OCI-LY1 (cell line): ENCODE data around the gene KCNK13.
"Not testable (repeated sequence)": the region's sequence is repeated elsewhere in the genome, so short reads cannot be mapped to it uniquely, and the experiment has no call there.

Experiments used
- H2AFZ ChIP-seq: fragments of 200-600 bp; sonication (generic), shearing (Covaris generic); 2 replicates; pipeline ENCODE4 v1.6.0; 2014; ENCODE audit warnings: antibody characterized with exemption, mild to moderate bottlenecking, low read length
- H3F3A ChIP-seq: fragments of 200-600 bp; sonication (generic), shearing (Covaris generic); 2 replicates; pipeline ENCODE4 v1.6.0; 2014; ENCODE audit warnings: mild to moderate bottlenecking, antibody characterized with exemption, low read length, moderate library complexity; ENCODE audit not compliant: insufficient read depth
- H3K27ac ChIP-seq: fragments of 200-600 bp; sonication (generic); 2 replicates; pipeline ENCODE4 v1.5.1; 2014; ENCODE audit warnings: low read length, mixed run types, mild to moderate bottlenecking, low read depth; ENCODE audit not compliant: poor library complexity, severe bottlenecking
- H3K27me3 ChIP-seq: fragments of 200-600 bp; sonication (generic); 2 replicates; pipeline ENCODE4 v1.6.0; 2014; ENCODE audit warnings: antibody characterized with exemption, mild to moderate bottlenecking, low read length, moderate library complexity; ENCODE audit not compliant: insufficient read depth
- H3K36me3 ChIP-seq: fragments of 200-600 bp; sonication (generic); 2 replicates; pipeline ENCODE4 v1.6.1; 2014; ENCODE audit warnings: mild to moderate bottlenecking, antibody characterized with exemption, low read length, moderate library complexity, mixed read lengths; ENCODE audit not compliant: insufficient read depth
- H3K4me1 ChIP-seq: fragments of 200-600 bp; sonication (generic); 2 replicates; pipeline ENCODE4 v1.5.1; 2014; ENCODE audit warnings: mild to moderate bottlenecking, low read length, moderate library complexity; ENCODE audit not compliant: insufficient read depth, severe bottlenecking
- H3K4me2 ChIP-seq: fragments of 200-600 bp; sonication (generic), shearing (Covaris generic); 2 replicates; pipeline ENCODE4 v1.6.1; 2014; ENCODE audit warnings: low read length
- H3K4me3 ChIP-seq: fragments of 200-600 bp; sonication (generic); 2 replicates; pipeline ENCODE4 v1.5.1; 2014; ENCODE audit warnings: low read length, low read depth, mild to moderate bottlenecking, mixed read lengths; ENCODE audit not compliant: poor library complexity, severe bottlenecking
- H3K79me2 ChIP-seq: fragments of 200-600 bp; shearing (Covaris generic); 2 replicates; pipeline ENCODE4 v1.6.1; 2016; ENCODE audit warnings: mixed run types, low read length, mixed read lengths; ENCODE audit not compliant: insufficient read depth
- H3K9ac ChIP-seq: fragments of 200-600 bp; sonication (generic), shearing (Covaris generic); 2 replicates; pipeline ENCODE4 v1.6.1; 2014; ENCODE audit warnings: mild to moderate bottlenecking, low read length, mixed read lengths
- H3K9me2 ChIP-seq: fragments of 200-600 bp; sonication (generic), shearing (Covaris generic); 2 replicates; pipeline ENCODE4 v1.6.1; 2014; ENCODE audit warnings: low read depth, mild to moderate bottlenecking, low read length, mixed read lengths
- H3K9me3 ChIP-seq: fragments of 200-600 bp; shearing (Covaris generic); 2 replicates; pipeline ENCODE4 v1.6.1; 2014; ENCODE audit warnings: low read length, mixed read lengths
- H4K20me1 ChIP-seq: fragments of 200-600 bp; sonication (generic), shearing (Covaris generic); 2 replicates; pipeline ENCODE4 v1.6.0; 2016; ENCODE audit warnings: mild to moderate bottlenecking, low read length; ENCODE audit not compliant: insufficient read depth
- EZH2 ChIP-seq: fragments of 200-600 bp; sonication (generic), shearing (Covaris generic); IDR thresholded peaks from 2 replicates; pipeline ENCODE4 v1.8.0; 2017; ENCODE audit warnings: borderline replicate concordance, mixed run types, mild to moderate bottlenecking, antibody characterized with exemption, low read length, moderate library complexity, mixed read lengths
- TF ChIP-seq, protein P1 (sequence below): fragments of 200-600 bp; sonication (generic), shearing (Covaris generic); IDR thresholded peaks from 2 replicates; pipeline ENCODE4 v1.5.1; 2017; ENCODE audit warnings: mild to moderate bottlenecking, antibody characterized with exemption, low read length, moderate library complexity, mixed read lengths

KCNK13 gene

DNA sequence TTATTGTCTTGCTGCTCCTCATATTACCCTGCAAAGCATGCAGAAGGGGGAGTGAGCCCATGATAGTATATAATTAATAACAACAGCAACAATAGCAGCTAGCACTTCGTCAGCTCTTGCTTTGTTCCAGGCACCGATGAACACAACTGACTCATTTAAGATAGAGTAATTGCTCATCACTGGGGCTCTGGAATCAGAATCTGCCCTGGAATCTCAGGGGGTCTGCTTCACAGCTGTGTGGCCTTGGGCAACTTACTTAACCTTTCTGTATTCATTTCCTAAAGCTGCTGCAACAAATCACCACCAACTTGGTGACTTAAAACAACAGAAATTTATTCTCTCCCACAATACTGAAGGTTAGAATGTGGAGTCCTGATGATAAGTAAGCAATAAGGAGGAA is 139.6 kb downstream of the KCNK13 start:
- no peaks in the 10 kb centered on the region for H3F3A ChIP-seq
- H3K4me1 ChIP-seq, result no peaks in the 10 kb centered on the region
- H4K20me1 ChIP-seq, result no peaks in the 10 kb centered on the region
- H3K27ac ChIP-seq, result no peak overlapping the region
- H3K27me3 ChIP-seq, result no peaks in the 10 kb centered on the region
- no peak overlapping the region for H3K4me3 ChIP-seq
- no peak overlapping the region for H3K9ac ChIP-seq
- no peak overlapping the region for H2AFZ ChIP-seq
- no peaks in the 10 kb centered on the region for H3K79me2 ChIP-seq
- H3K9me2 ChIP-seq, result no peaks in the 10 kb centered on the region
- TF ChIP-seq EZH2, result no peak
- TF ChIP-seq, protein P1, sequence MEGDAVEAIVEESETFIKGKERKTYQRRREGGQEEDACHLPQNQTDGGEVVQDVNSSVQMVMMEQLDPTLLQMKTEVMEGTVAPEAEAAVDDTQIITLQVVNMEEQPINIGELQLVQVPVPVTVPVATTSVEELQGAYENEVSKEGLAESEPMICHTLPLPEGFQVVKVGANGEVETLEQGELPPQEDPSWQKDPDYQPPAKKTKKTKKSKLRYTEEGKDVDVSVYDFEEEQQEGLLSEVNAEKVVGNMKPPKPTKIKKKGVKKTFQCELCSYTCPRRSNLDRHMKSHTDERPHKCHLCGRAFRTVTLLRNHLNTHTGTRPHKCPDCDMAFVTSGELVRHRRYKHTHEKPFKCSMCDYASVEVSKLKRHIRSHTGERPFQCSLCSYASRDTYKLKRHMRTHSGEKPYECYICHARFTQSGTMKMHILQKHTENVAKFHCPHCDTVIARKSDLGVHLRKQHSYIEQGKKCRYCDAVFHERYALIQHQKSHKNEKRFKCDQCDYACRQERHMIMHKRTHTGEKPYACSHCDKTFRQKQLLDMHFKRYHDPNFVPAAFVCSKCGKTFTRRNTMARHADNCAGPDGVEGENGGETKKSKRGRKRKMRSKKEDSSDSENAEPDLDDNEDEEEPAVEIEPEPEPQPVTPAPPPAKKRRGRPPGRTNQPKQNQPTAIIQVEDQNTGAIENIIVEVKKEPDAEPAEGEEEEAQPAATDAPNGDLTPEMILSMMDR, result no peak
- no peaks in the 10 kb centered on the region for H3K36me3 ChIP-seq
- no peaks in the 10 kb centered on the region for H3K9me3 ChIP-seq
- H3K4me2 ChIP-seq, result no peak overlapping the region

DNA sequence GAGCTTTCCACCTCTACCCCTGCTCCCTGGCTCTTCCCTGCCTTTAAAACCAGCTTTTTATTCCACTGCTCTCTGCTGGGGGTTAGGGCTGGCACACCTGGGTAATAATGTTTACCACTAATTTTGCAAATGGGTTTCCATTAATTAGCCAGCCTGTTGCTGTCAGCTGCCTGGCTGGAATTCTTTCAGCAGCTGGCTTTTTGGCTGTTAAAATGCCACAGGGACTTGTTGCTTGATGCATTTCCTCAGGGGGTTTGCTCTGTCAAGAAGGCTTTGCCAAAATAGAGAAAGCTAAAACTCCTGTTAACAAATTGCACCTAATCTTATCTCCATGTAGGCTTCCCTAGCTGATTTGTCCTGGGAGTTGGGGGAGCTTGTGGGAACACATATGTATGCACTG is 142.7 kb downstream of the KCNK13 start:
- no peak overlapping the region for H3K27ac ChIP-seq
- H3F3A ChIP-seq, result no peaks in the 10 kb centered on the region
- H2AFZ ChIP-seq, result no peak overlapping the region
- no peak overlapping the region for H3K4me2 ChIP-seq
- H3K4me1 ChIP-seq, result no peaks in the 10 kb centered on the region
- H3K36me3 ChIP-seq, result no peaks in the 10 kb centered on the region
- no peaks in the 10 kb centered on the region for H3K27me3 ChIP-seq
- H3K79me2 ChIP-seq, result no peaks in the 10 kb centered on the region
- H3K4me3 ChIP-seq, result no peak overlapping the region
- TF ChIP-seq EZH2, result no peak
- H3K9me2 ChIP-seq, result no peaks in the 10 kb centered on the region
- H3K9me3 ChIP-seq, result no peaks in the 10 kb centered on the region
- H4K20me1 ChIP-seq, result no peaks in the 10 kb centered on the region
- no peak overlapping the region for H3K9ac ChIP-seq

DNA sequence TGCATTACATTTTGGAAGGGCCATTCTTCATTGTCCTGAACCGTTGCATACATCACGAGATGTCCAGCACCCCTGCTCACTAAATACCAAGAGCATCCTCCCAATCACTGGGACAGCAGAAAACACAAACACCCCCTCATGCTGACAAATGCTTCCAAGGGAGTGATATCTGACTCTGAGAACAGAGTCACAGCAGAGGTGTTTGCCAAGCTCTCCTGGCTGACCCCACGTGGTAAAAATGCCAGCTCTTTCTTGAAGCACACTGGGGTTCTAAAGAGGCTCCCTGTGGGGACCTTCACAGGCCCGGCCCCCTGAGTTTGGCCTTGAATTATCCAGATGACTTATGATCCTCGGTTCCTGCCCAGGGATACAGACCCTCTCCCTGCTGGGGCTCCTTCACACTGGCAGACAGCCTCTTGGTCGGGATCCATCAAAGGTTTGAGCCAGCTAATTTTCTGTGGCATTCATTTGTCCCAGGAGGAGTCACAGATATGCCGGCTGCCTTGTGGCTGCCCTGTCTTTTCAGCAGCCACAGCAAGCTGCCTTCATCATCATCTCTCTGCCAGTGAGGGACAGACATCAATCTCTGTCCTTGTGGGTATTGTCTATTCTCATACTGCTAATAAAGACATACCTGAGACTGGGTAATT is 151.4 kb downstream of the KCNK13 start:
- Histone ChIP-seq H4K20me1 (no peaks in the 10 kb centered on the region), H3K4me2 (no peak overlapping the region), H3K27me3 (no peaks in the 10 kb centered on the region; the same call in 1 of the 2 replicates), H2AFZ (no peak overlapping the region), H3F3A (no peaks in the 10 kb centered on the region), H3K4me1 (no peaks in the 10 kb centered on the region), H3K4me3 (no peak overlapping the region), H3K9ac (no peak overlapping the region), H3K9me3 (no peaks in the 10 kb centered on the region), H3K27ac (no peak overlapping the region), H3K79me2 (no peaks in the 10 kb centered on the region), H3K9me2 (no peaks in the 10 kb centered on the region), H3K36me3 (no peaks in the 10 kb centered on the region)
- TF ChIP-seq EZH2, result no peak
- TF ChIP-seq, protein P1, result no peak

DNA sequence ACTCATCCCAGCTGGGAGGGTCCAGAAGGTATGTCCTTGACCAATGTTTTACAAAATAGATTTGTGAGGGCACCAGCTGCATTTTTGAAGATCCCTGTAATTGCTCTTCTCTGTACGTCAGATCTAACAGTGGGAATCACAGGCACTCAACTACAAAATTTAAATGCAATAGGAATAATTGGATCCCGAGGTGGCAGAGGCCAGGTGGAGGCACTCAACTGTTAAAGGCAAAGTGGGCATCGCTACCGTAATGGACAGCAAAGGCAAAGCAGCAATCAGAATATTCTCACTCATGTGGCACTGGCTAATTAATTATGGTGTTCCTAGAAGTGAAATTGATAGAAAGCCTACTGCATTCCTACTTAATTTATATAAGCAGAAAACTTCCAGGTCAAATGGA is 166.7 kb downstream of the KCNK13 start:
- no peak for TF ChIP-seq EZH2
- TF ChIP-seq, protein P1, result no peak

DNA sequence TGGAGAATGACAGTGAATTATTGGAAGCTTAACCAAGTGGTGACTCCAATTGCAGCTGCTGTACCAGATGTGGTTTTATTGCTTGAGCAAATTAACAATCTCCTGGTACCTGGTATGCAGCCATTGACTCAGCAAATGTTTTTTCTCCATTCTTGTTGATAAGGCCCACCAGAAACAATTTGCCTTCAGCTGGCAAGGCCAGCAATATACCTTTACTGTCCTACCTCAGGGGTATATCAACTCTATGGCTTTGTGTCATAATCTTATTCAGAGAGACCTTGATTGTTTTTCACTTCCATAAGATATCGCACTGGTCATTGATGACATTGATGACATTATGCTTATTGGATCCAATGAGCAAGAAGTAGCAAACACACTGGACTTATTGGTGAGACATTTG is 168.1 kb downstream of the KCNK13 start:
- H2AFZ ChIP-seq, H3K4me2 ChIP-seq, H3K4me3 ChIP-seq, H3K9me2 ChIP-seq, H4K20me1 ChIP-seq, H3K79me2 ChIP-seq, H3K9me3 ChIP-seq, H3F3A ChIP-seq, H3K9ac ChIP-seq, H3K27me3 ChIP-seq, H3K4me1 ChIP-seq, H3K36me3 ChIP-seq, H3K27ac ChIP-seq: not testable (repeated sequence)

More for the DNA sequence above, 166.7 kb downstream of the KCNK13 start:
- H3K9ac ChIP-seq, result no peak overlapping the region
- H3F3A ChIP-seq, result no peaks in the 10 kb centered on the region
- H4K20me1 ChIP-seq, result no peaks in the 10 kb centered on the region
- H3K27ac ChIP-seq, result no peak overlapping the region
- no peaks in the 10 kb centered on the region for H3K79me2 ChIP-seq
- H3K27me3 ChIP-seq, result no peaks in the 10 kb centered on the region; the same call in 1 of the 2 replicates
- H3K9me2 ChIP-seq, result no peaks in the 10 kb centered on the region
- H3K4me2 ChIP-seq, result no peak overlapping the region
- H3K4me3 ChIP-seq, result no peak overlapping the region
- 0 out of 2 replicates have a peak, but pooled peaks cover 2% of the 10 kb centered on the region for H3K9me3 ChIP-seq
- H2AFZ ChIP-seq, result no peak overlapping the region
- H3K36me3 ChIP-seq, result no peaks in the 10 kb centered on the region
- no peaks in the 10 kb centered on the region for H3K4me1 ChIP-seq
